Karpas-422 (cell line): ENCODE results near the gene BANF1. TPM values are rescaled to one million over a fixed set of nuclear protein-coding genes. Genes with fewer than 3 reads are reported as not detected.

ENCODE experiments used
- DNase-seq: peaks from one replicate; pipeline ENCODE4 v3.0.0-alpha.2; 2015
- H2AFZ ChIP-seq: fragments of 200-600 bp; sonication (generic); 2 replicates; pipeline ENCODE4 v1.6.1; 2014; ENCODE audit warnings: antibody characterized with exemption, low read length, mixed read lengths
- H3K27ac ChIP-seq: fragments of 200-600 bp; sonication (generic); 2 replicates; pipeline ENCODE4 v1.5.1; 2014; ENCODE audit warnings: mild to moderate bottlenecking, low read length, moderate library complexity
- H3K27me3 ChIP-seq: fragments of 200-600 bp; sonication (generic); 2 replicates; pipeline ENCODE4 v1.6.1; 2014; ENCODE audit warnings: low read length, mixed read lengths
- H3K36me3 ChIP-seq: fragments of 200-600 bp; sonication (generic); 2 replicates; pipeline ENCODE4 v1.6.1; 2014; ENCODE audit warnings: low read length, mixed read lengths; ENCODE audit not compliant: insufficient read depth
- H3K4me1 ChIP-seq: fragments of 200-600 bp; sonication (generic); 2 replicates; pipeline ENCODE4 v1.6.1; 2014; ENCODE audit warnings: mild to moderate bottlenecking, low read length, mixed read lengths
- H3K4me2 ChIP-seq: fragments of 200-600 bp; sonication (generic); 2 replicates; pipeline ENCODE4 v1.6.1; 2014; ENCODE audit warnings: low read length, low read depth, mild to moderate bottlenecking; ENCODE audit not compliant: poor library complexity, severe bottlenecking
- H3K4me3 ChIP-seq: fragments of 200-600 bp; sonication (generic); 2 replicates; pipeline ENCODE4 v1.5.1; 2014; ENCODE audit warnings: mild to moderate bottlenecking, antibody characterized with exemption, low read length, mixed read lengths
- H3K79me2 ChIP-seq: fragments of 200-600 bp; sonication (generic); 2 replicates; pipeline ENCODE4 v1.6.1; 2014; ENCODE audit warnings: mild to moderate bottlenecking, low read length, mixed read lengths
- H3K9ac ChIP-seq: fragments of 200-600 bp; sonication (generic); 2 replicates; pipeline ENCODE4 v1.6.0; 2014; ENCODE audit warnings: low read length
- H3K9me2 ChIP-seq: fragments of 200-600 bp; sonication (generic), shearing (Covaris generic); replicated peaks from 2 replicates; pipeline ENCODE4 v1.6.0; 2014; ENCODE audit warnings: mild to moderate bottlenecking, low read length, moderate library complexity; ENCODE audit not compliant: insufficient read depth
- H3K9me3 ChIP-seq: fragments of 300-700, 200-600 bp; sonication (generic); 2 replicates; pipeline ENCODE4 v1.6.1; 2014; ENCODE audit warnings: low read length, mixed read lengths
- H4K20me1 ChIP-seq: fragments of 200-600 bp; sonication (generic); 2 replicates; pipeline ENCODE4 v1.6.1; 2014; ENCODE audit warnings: mild to moderate bottlenecking, antibody characterized with exemption, low read length, low read depth; ENCODE audit not compliant: insufficient read depth
- total RNA-seq: library from RNA; depleted of rRNA; stranded (reverse); fragments of >200 nt; shearing (Covaris generic); gene quantifications from 2 replicates; pipeline ENCODE4 v1.2.3, GENCODE V29; 2014; ENCODE audit warnings: low replicate concordance

The BANF1 gene
- total RNA-seq, 1 experiment from 2014 or later, result 84.2 TPM

- Histone ChIP-seq H3K4me1 (peaks cover 19% of the 10 kb centered on the region), H3K4me3 (peak overlapping the region; percentile 99), H3K27me3 (no peaks in the 10 kb centered on the region), H3K9me3 (no peaks in the 10 kb centered on the region), H2AFZ (no peak overlapping the region), H3K27ac (no peak overlapping the region), H3K9me2 (no peaks in the 10 kb centered on the region), H3K9ac (peak overlapping the region; percentile 100), H3K4me2 (peak overlapping the region; percentile 94), H4K20me1 (peaks cover 12% of the 10 kb centered on the region), H3K79me2 (peaks cover 29% of the 10 kb centered on the region), H3K36me3 (peaks cover 6% of the 10 kb centered on the region; the same call in 1 of the 2 replicates)
- DNase-seq, result no peak
Observed at GRCh38 chr11:65962141-65962564, 40.1 kb upstream of the BANF1 start.

- Histone ChIP-seq H3K4me3 (no peak overlapping the region), H3K9ac (no peak overlapping the region), H3K27me3 (no peaks in the 10 kb centered on the region), H3K36me3 (peaks cover 9% of the 10 kb centered on the region; the same call in 1 of the 2 replicates), H3K4me1 (peaks cover 19% of the 10 kb centered on the region), H2AFZ (no peak overlapping the region), H3K9me3 (no peaks in the 10 kb centered on the region), H4K20me1 (peaks cover 12% of the 10 kb centered on the region), H3K9me2 (no peaks in the 10 kb centered on the region), H3K79me2 (peaks cover 29% of the 10 kb centered on the region), H3K27ac (no peak overlapping the region), H3K4me2 (no peak overlapping the region)
- DNase-seq, result no peak
Observed at GRCh38 chr11:65964906-65965305, 37.4 kb upstream of the BANF1 start.

GRCh38 chr11:65965986-65966762, 36.1 kb upstream of the BANF1 start:
- Histone ChIP-seq H2AFZ (no peak overlapping the region), H3K27me3 (no peaks in the 10 kb centered on the region), H3K9me3 (no peaks in the 10 kb centered on the region), H3K4me1 (peaks cover 12% of the 10 kb centered on the region), H3K79me2 (peaks cover 29% of the 10 kb centered on the region), H3K9ac (no peak overlapping the region), H3K4me2 (no peak overlapping the region), H3K36me3 (peaks cover 9% of the 10 kb centered on the region; the same call in 1 of the 2 replicates), H4K20me1 (peaks cover 12% of the 10 kb centered on the region), H3K27ac (no peak overlapping the region), H3K9me2 (no peaks in the 10 kb centered on the region), H3K4me3 (no peak overlapping the region)
- no peak for DNase-seq

GRCh38 chr11:65967329-65967934, 34.9 kb upstream of the BANF1 start:
- no peaks in the 10 kb centered on the region for H3K9me2 ChIP-seq
- no peak for DNase-seq
- no peak overlapping the region for H3K9ac ChIP-seq
- no peaks in the 10 kb centered on the region for H3K27me3 ChIP-seq
- H3K4me2 ChIP-seq, result no peak overlapping the region
- H3K4me3 ChIP-seq, result no peak overlapping the region
- H3K27ac ChIP-seq, result no peak overlapping the region
- H3K9me3 ChIP-seq, result no peaks in the 10 kb centered on the region
- H4K20me1 ChIP-seq, result peaks cover 8% of the 10 kb centered on the region
- no peak overlapping the region for H2AFZ ChIP-seq
- H3K36me3 ChIP-seq, result peaks cover 9% of the 10 kb centered on the region; the same call in 1 of the 2 replicates
- H3K79me2 ChIP-seq, result peaks cover 20% of the 10 kb centered on the region
- H3K4me1 ChIP-seq, result peaks cover 9% of the 10 kb centered on the region

GRCh38 chr11:65968600-65969482, 33.5 kb upstream of the BANF1 start:
- peaks cover 8% of the 10 kb centered on the region; the same call in 1 of the 2 replicates for H3K36me3 ChIP-seq
- no peak for DNase-seq
- no peak overlapping the region for H3K4me2 ChIP-seq
- no peak overlapping the region for H2AFZ ChIP-seq
- H3K9me2 ChIP-seq, result no peaks in the 10 kb centered on the region
- H3K9ac ChIP-seq, result no peak overlapping the region
- H3K27me3 ChIP-seq, result no peaks in the 10 kb centered on the region
- no peaks in the 10 kb centered on the region for H3K4me1 ChIP-seq
- no peak overlapping the region for H3K4me3 ChIP-seq
- peaks cover 6% of the 10 kb centered on the region for H3K79me2 ChIP-seq
- no peaks in the 10 kb centered on the region for H4K20me1 ChIP-seq
- no peaks in the 10 kb centered on the region for H3K9me3 ChIP-seq
- no peak overlapping the region for H3K27ac ChIP-seq

- Histone ChIP-seq H3K27ac (no peak overlapping the region), H3K27me3 (no peaks in the 10 kb centered on the region), H3K9me3 (no peaks in the 10 kb centered on the region), H3K36me3 (peaks cover 3% of the 10 kb centered on the region; the same call in 1 of the 2 replicates), H3K4me3 (no peak overlapping the region), H2AFZ (no peak overlapping the region), H3K79me2 (no peaks in the 10 kb centered on the region), H3K9ac (no peak overlapping the region), H3K4me1 (no peaks in the 10 kb centered on the region), H3K9me2 (no peaks in the 10 kb centered on the region), H4K20me1 (no peaks in the 10 kb centered on the region), H3K4me2 (no peak overlapping the region)
- DNase-seq, result no peak
Observed at GRCh38 chr11:65972116-65972515, 30.2 kb upstream of the BANF1 start.

- H3K36me3 ChIP-seq, result peaks cover 3% of the 10 kb centered on the region; the same call in 1 of the 2 replicates
Observed at GRCh38 chr11:65973439-65974110, 28.7 kb upstream of the BANF1 start.

More at GRCh38 chr11:65973439-65974110, 28.7 kb upstream of the BANF1 start:
- no peak overlapping the region for H3K9ac ChIP-seq
- H3K27ac ChIP-seq, result no peak overlapping the region
- H3K79me2 ChIP-seq, result no peaks in the 10 kb centered on the region
- H4K20me1 ChIP-seq, result no peaks in the 10 kb centered on the region
- H3K4me1 ChIP-seq, result no peaks in the 10 kb centered on the region
- H3K4me2 ChIP-seq, result no peak overlapping the region
- no peak overlapping the region for H2AFZ ChIP-seq
- no peak for DNase-seq
- H3K4me3 ChIP-seq, result no peak overlapping the region
- no peaks in the 10 kb centered on the region for H3K9me3 ChIP-seq
- H3K27me3 ChIP-seq, result no peaks in the 10 kb centered on the region
- H3K9me2 ChIP-seq, result no peaks in the 10 kb centered on the region
